Measurements from ENCODE around the gene PDE1C.

PDE1C gene

GRCh38 chr7:32074787-32075585 lies 4.8 kb upstream of the PDE1C start:
- Histone ChIP-seq H3K27me3 (ENCODE audit: control insufficient read depth, insufficient read depth, low read length) (peaks cover 44% of the 10 kb centered on the region), H3K4me1 (ENCODE audit: control insufficient read depth, insufficient read depth, low read length) (no peaks in the 10 kb centered on the region), H3K9ac (ENCODE audit: low read depth, low read length) (no peak overlapping the region), H3K36me3 (ENCODE audit: control insufficient read depth, insufficient read depth, low read length) (no peaks in the 10 kb centered on the region), H3K4me3 (ENCODE audit: low read depth, low read length) (no peak overlapping the region), H3K9me3 (ENCODE audit: control insufficient read depth, insufficient read depth, low read length) (no peaks in the 10 kb centered on the region)

GRCh38 chr7:32073533-32073932 lies 3.3 kb upstream of the PDE1C start:
- H3K9me3 ChIP-seq (ENCODE audit: control insufficient read depth, insufficient read depth, low read length): no peaks in the 10 kb centered on the region
- H3K9ac ChIP-seq (ENCODE audit: low read depth, low read length): no peak overlapping the region
- H3K36me3 ChIP-seq (ENCODE audit: control insufficient read depth, insufficient read depth, low read length): no peaks in the 10 kb centered on the region
- H3K4me1 ChIP-seq (ENCODE audit: control insufficient read depth, insufficient read depth, low read length): no peaks in the 10 kb centered on the region
- peaks cover 58% of the 10 kb centered on the region for H3K27me3 ChIP-seq (ENCODE audit: control insufficient read depth, insufficient read depth, low read length)
- no peak overlapping the region for H3K4me3 ChIP-seq (ENCODE audit: low read depth, low read length)

GRCh38 chr7:32072397-32072796 lies 2.2 kb upstream of the PDE1C start:
- Histone ChIP-seq H3K36me3 (ENCODE audit: control insufficient read depth, insufficient read depth, low read length) (no peaks in the 10 kb centered on the region), H3K4me3 (ENCODE audit: low read depth, low read length) (no peak overlapping the region), H3K27me3 (ENCODE audit: control insufficient read depth, insufficient read depth, low read length) (peaks cover 69% of the 10 kb centered on the region), H3K9ac (ENCODE audit: low read depth, low read length) (no peak overlapping the region), H3K9me3 (ENCODE audit: control insufficient read depth, insufficient read depth, low read length) (no peaks in the 10 kb centered on the region), H3K4me1 (ENCODE audit: control insufficient read depth, insufficient read depth, low read length) (no peaks in the 10 kb centered on the region)

GRCh38 chr7:32071466-32072091 lies 1.4 kb upstream of the PDE1C start:
- H3K4me3 ChIP-seq (ENCODE audit: low read depth, low read length): peak overlapping the region; percentile 79
- H3K27me3 ChIP-seq (ENCODE audit: control insufficient read depth, insufficient read depth, low read length): peaks cover 78% of the 10 kb centered on the region
- no peaks in the 10 kb centered on the region for H3K9me3 ChIP-seq (ENCODE audit: control insufficient read depth, insufficient read depth, low read length)
- H3K36me3 ChIP-seq (ENCODE audit: control insufficient read depth, insufficient read depth, low read length): no peaks in the 10 kb centered on the region
- no peak overlapping the region for H3K9ac ChIP-seq (ENCODE audit: low read depth, low read length)
- H3K4me1 ChIP-seq (ENCODE audit: control insufficient read depth, insufficient read depth, low read length): no peaks in the 10 kb centered on the region

GRCh38 chr7:32070051-32070405 lies 179 bp downstream of the PDE1C start:
- Histone ChIP-seq H3K9ac (ENCODE audit: low read depth, low read length) (no peak overlapping the region), H3K9me3 (ENCODE audit: control insufficient read depth, insufficient read depth, low read length) (no peaks in the 10 kb centered on the region), H3K36me3 (ENCODE audit: control insufficient read depth, insufficient read depth, low read length) (no peaks in the 10 kb centered on the region), H3K4me3 (ENCODE audit: low read depth, low read length) (peak overlapping the region; percentile 79), H3K27me3 (ENCODE audit: control insufficient read depth, insufficient read depth, low read length) (peaks cover 93% of the 10 kb centered on the region), H3K4me1 (ENCODE audit: control insufficient read depth, insufficient read depth, low read length) (no peaks in the 10 kb centered on the region)

GRCh38 chr7:32069116-32069650 lies 1.0 kb downstream of the PDE1C start:
- H3K9me3 ChIP-seq (ENCODE audit: control insufficient read depth, insufficient read depth, low read length): no peaks in the 10 kb centered on the region
- peaks cover 90% of the 10 kb centered on the region for H3K27me3 ChIP-seq (ENCODE audit: control insufficient read depth, insufficient read depth, low read length)
- no peaks in the 10 kb centered on the region for H3K36me3 ChIP-seq (ENCODE audit: control insufficient read depth, insufficient read depth, low read length)
- H3K4me3 ChIP-seq (ENCODE audit: low read depth, low read length): no peak overlapping the region
- no peaks in the 10 kb centered on the region for H3K4me1 ChIP-seq (ENCODE audit: control insufficient read depth, insufficient read depth, low read length)
- no peak overlapping the region for H3K9ac ChIP-seq (ENCODE audit: low read depth, low read length)

- Histone ChIP-seq H3K4me1 (ENCODE audit: control insufficient read depth, insufficient read depth, low read length) (no peaks in the 10 kb centered on the region), H3K4me3 (ENCODE audit: low read depth, low read length) (no peak overlapping the region), H3K27me3 (ENCODE audit: control insufficient read depth, insufficient read depth, low read length) (peaks cover 92% of the 10 kb centered on the region), H3K9ac (ENCODE audit: low read depth, low read length) (no peak overlapping the region), H3K36me3 (ENCODE audit: control insufficient read depth, insufficient read depth, low read length) (no peaks in the 10 kb centered on the region), H3K9me3 (ENCODE audit: control insufficient read depth, insufficient read depth, low read length) (no peaks in the 10 kb centered on the region)
These were observed 1.7 kb downstream of the PDE1C start for GRCh38 chr7:32068411-32069101.

- peaks cover 2% of the 10 kb centered on the region for H3K4me1 ChIP-seq (ENCODE audit: control insufficient read depth, insufficient read depth, low read length)
- no peaks in the 10 kb centered on the region for H3K9me3 ChIP-seq (ENCODE audit: control insufficient read depth, insufficient read depth, low read length)
- H3K4me3 ChIP-seq (ENCODE audit: low read depth, low read length): no peak overlapping the region
- H3K9ac ChIP-seq (ENCODE audit: low read depth, low read length): no peak overlapping the region
- H3K27me3 ChIP-seq (ENCODE audit: control insufficient read depth, insufficient read depth, low read length): peaks cover 84% of the 10 kb centered on the region
- no peaks in the 10 kb centered on the region for H3K36me3 ChIP-seq (ENCODE audit: control insufficient read depth, insufficient read depth, low read length)
These were observed 3.8 kb downstream of the PDE1C start for GRCh38 chr7:32066441-32066840.

GRCh38 chr7:32063614-32064013 lies 6.6 kb downstream of the PDE1C start:
- no peaks in the 10 kb centered on the region for H3K36me3 ChIP-seq (ENCODE audit: control insufficient read depth, insufficient read depth, low read length)
- no peaks in the 10 kb centered on the region for H3K9me3 ChIP-seq (ENCODE audit: control insufficient read depth, insufficient read depth, low read length)
- no peak overlapping the region for H3K4me3 ChIP-seq (ENCODE audit: low read depth, low read length)
- H3K9ac ChIP-seq (ENCODE audit: low read depth, low read length): no peak overlapping the region
- peaks cover 2% of the 10 kb centered on the region for H3K4me1 ChIP-seq (ENCODE audit: control insufficient read depth, insufficient read depth, low read length)
- peaks cover 61% of the 10 kb centered on the region for H3K27me3 ChIP-seq (ENCODE audit: control insufficient read depth, insufficient read depth, low read length)

- Histone ChIP-seq H3K27me3 (ENCODE audit: control insufficient read depth, insufficient read depth, low read length) (peaks cover 46% of the 10 kb centered on the region), H3K4me1 (ENCODE audit: control insufficient read depth, insufficient read depth, low read length) (peaks cover 2% of the 10 kb centered on the region), H3K36me3 (ENCODE audit: control insufficient read depth, insufficient read depth, low read length) (no peaks in the 10 kb centered on the region), H3K9me3 (ENCODE audit: control insufficient read depth, insufficient read depth, low read length) (no peaks in the 10 kb centered on the region), H3K9ac (ENCODE audit: low read depth, low read length) (no peak overlapping the region), H3K4me3 (ENCODE audit: low read depth, low read length) (no peak overlapping the region)
These were observed 8.1 kb downstream of the PDE1C start for GRCh38 chr7:32062150-32062549.

GRCh38 chr7:32061346-32061745 lies 8.9 kb downstream of the PDE1C start:
- no peak overlapping the region for H3K9ac ChIP-seq (ENCODE audit: low read depth, low read length)
- H3K9me3 ChIP-seq (ENCODE audit: control insufficient read depth, insufficient read depth, low read length): no peaks in the 10 kb centered on the region
- H3K36me3 ChIP-seq (ENCODE audit: control insufficient read depth, insufficient read depth, low read length): no peaks in the 10 kb centered on the region
- H3K27me3 ChIP-seq (ENCODE audit: control insufficient read depth, insufficient read depth, low read length): peaks cover 38% of the 10 kb centered on the region
- no peak overlapping the region for H3K4me3 ChIP-seq (ENCODE audit: low read depth, low read length)
- H3K4me1 ChIP-seq (ENCODE audit: control insufficient read depth, insufficient read depth, low read length): peaks cover 2% of the 10 kb centered on the region

All from iPS-15b (cell line).